T-helper 9 cell (primary cell): ENCODE measurements around the gene ESYT3.
"Not testable (repeated sequence)": the region's sequence is repeated elsewhere in the genome, so short reads cannot be mapped to it uniquely, and the experiment has no call there.

Source experiments
- DNase-seq: peaks from one replicate; pipeline ENCODE4 v3.0.0-alpha.2; 2020

ESYT3 gene

DNA sequence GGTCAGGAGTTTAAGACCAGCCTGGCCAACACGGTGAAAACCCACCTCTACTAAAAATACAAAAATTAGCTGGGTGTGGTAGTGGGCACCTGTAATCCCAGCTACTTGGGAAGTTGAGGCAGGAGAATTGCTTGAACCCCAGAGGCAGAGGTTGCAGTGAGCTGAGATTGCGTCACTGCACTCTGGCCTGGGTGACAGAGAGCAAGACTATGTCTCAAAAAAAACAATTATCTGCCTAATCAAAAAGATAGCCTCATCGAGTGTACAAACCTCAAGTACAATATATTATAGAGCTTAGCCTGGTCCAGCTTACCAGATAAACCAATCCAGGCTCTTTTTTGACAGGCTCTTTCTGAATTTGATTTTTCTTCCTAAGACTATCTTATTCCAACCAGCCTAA is 61.2 kb downstream of the ESYT3 start:
- not testable (repeated sequence) for DNase-seq

DNA sequence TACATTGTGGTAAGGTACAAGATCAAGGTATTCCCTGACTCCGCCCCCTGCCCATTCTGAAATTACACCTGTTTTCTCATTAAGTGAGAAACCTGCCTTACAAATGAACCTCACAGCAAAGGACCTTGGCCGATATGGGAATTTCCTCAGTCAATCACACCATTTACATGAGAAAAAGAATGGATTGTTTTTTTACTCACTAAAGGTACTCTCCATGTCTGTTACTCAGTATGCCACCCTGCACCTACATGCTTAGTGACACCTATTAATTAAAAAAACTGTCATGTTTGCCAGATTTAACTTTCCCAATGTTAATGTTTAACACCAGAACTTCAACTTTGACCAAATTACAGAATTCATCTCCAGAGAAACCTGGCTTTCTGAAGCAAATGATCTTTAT is 62.0 kb downstream of the ESYT3 start:
- DNase-seq: no peak

DNA sequence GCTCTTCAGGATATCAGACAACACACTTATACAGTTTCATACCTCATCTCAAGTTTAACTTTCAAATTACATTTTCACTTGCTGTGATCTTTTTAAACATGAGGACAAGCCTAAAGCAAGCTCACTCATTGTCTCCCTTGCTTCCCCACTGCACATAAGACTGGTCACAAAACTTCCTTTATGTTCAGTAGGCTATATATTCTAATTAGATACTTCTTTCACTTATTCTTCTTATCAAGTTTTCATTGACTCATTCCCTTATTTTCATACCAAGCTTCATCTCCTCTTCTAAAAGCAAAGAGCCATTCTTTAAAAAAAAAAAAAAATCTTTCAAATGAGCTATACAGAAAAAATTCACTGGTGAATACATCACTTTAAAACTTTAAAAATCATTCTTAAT is 62.6 kb downstream of the ESYT3 start:
- DNase-seq: no peak

DNA sequence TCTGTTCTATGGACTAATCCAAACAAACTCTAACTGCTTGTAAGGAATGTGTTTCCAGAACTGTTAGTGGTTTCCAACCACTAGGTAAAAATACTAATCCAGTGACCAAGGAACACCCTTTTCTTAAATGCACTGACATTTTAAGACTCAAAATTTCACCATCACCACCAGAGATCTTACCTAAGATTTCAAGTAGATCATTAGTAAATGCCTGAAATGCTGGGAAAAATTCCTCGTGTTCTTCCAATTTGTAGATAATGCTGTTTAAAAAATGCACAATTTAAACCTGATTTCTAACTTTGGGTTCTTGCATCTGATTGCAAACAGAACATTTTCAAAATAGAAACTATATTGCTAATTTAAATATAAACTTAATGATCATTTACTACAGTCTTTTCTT is 63.4 kb downstream of the ESYT3 start:
- DNase-seq: no peak

DNA sequence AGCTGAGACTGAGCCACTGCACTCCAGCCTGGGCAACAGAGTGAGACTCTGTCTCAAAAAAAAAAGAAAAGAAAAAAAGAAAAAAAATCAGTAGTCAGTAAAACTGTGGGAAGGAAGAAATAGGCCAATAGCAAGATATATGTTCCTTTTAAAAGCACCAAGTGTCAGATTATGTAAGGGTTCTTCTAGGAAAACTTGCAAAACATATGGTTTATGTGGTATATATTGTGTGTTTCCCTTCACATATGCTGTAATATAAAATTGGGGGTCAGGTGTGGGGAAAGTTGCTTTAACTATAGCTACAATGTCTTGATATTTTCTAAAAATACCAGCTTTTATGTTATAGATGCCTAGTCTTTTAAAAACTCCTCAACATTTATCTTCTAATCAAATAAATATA is 64.6 kb downstream of the ESYT3 start:
- DNase-seq: no peak

DNA sequence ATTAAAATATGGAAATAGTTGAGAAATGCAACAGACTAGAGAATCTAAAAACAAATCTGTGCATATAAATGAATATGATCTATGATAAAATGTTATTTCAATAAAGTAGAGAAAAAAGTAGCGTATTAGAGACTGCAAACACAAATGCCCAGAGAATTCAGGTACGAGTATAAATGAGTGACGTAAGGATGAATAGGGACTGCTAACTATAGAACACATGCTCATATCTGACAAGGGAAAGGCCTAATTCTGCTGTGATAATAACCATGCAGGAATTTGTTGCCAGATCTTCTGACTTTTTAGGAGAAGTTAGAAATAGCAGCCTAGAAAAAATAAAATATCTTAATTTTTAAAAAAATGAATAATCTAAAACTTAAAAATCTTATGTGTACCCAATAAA is 73.1 kb downstream of the ESYT3 start:
- DNase-seq: no peak

DNA sequence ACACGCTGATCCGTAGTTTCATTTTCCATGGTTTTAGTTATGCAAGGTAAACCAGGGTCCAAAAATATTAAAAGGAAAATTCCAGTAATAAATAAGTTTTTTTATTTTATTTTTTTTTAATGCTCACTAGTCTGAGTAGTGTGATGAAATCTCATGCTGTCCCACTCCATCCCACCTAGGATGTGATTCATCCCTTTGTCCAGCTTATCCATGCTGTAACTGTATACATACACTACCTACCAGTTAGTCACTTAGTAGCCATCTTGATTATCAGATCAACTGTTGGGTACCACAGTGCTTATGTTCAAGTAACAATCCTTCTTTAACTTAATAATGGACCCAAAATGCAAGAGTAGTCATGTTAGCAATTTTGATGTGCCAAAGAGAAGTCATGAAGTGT is 75.2 kb downstream of the ESYT3 start:
- no peak for DNase-seq

DNA sequence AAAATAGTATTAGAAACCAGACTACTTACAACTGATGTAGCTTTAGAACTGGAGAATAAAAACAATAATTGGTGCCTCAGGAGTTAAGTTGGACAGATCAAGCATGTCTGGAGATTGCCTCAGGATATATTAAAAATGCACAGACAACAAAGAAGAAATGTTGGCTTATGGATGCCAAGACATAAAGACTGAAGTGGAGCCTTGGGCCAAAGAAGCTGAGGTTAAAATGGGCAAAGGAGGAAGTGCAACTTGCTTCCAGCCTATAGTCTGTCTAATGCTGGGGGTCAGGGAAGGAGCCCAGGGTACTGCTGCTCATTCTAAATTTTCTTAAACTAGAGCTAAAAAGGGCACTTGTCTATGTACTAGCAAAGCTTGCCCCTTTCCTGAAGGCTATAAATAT is 77.5 kb downstream of the ESYT3 start:
- no peak for DNase-seq

DNA sequence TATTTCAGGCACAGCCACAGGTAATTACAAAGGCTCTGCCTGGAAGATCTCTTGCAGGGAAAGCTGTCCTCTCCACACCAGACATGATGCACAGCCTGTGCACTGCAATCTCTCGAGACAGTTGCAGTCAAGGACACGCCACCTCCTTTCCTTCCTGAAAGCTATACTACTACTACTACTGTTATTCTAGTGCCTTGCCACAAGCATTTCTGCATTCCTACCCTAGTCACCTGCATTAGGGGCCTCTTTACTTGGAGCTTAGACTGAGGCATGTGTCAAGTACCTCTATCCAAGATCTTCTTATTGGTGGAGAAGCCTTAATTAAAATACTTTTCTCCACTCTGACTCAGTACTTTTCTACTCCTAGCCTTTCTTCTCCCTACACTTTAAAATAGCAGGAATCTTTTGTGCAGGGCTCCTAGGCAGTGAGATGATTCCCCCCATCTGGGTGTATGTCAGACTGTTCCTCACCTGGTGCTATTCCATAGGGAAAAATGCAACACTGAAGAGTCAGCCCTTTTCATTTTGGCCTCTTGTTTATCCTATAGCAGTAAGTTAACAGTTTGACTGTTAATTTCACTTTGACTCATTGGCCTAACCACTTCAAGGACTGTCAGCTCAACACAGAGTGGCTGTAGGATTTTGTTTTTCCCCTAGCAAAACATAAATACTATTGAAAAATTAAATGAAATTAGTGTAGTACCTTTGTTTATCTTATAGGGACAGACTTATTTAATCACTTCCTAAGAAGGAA is 78.9 kb downstream of the ESYT3 start:
- DNase-seq: no peak

DNA sequence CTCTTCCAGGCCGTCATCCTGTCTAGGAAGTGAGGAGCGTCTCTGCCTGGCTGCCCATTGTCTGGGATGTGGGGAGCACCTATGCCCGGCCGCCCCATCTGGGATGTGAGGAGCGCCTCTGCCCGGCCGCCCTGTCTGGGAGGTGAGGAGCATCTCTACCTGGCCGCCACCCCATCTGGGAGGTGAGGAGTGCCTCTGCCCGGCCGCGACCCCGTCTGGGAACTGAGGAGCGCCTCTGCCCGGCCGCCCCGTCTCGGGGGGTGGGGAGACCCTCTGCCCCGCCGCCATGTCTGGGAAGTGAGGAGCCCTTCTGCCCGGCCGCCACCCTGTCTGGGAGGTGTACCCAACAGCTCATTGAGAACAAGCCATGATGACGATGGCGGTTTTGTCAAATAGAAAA is 87.0 kb downstream of the ESYT3 start:
- not testable (repeated sequence) for DNase-seq
